Hindlimb muscle (tissue), 1 donor: ENCODE results near the gene ST3GAL3. TPM values are rescaled to one million over a fixed set of nuclear protein-coding genes. Genes with fewer than 3 reads are reported as not detected.
A peak's percentile ranks its signal among the peaks of the same experiment; 100 is the strongest.

ENCODE experiments used
- DNase-seq: peaks from one replicate; pipeline ENCODE4 v3.0.0-alpha.2; 2013
- polyA plus RNA-seq: library from polyadenylated mRNA; unstranded; fragments of 120-200 nt; gene quantifications from one replicate; pipeline ENCODE4 v1.2.1, GENCODE V29; 2013; ENCODE audit not compliant: insufficient read length

Gene ST3GAL3
- polyA plus RNA-seq = 36.4 TPM

- DNase-seq = peak; percentile 93
These were observed at the start of gene ST3GAL3 for GRCh38 chr1:43707190-43708001. ST3GAL3 (plus strand) TSS chr1:43707536; CDS start chr1:43736263, 28,727 bp downstream.

GRCh38 chr1:43659212-43660166, 47.8 kb upstream of the ST3GAL3 start:
- no peak for DNase-seq

GRCh38 chr1:43660355-43660754, 47.0 kb upstream of the ST3GAL3 start:
- DNase-seq = no peak

- DNase-seq = no peak
These were observed 43.0 kb upstream of the ST3GAL3 start for GRCh38 chr1:43664369-43664768.

DNA sequence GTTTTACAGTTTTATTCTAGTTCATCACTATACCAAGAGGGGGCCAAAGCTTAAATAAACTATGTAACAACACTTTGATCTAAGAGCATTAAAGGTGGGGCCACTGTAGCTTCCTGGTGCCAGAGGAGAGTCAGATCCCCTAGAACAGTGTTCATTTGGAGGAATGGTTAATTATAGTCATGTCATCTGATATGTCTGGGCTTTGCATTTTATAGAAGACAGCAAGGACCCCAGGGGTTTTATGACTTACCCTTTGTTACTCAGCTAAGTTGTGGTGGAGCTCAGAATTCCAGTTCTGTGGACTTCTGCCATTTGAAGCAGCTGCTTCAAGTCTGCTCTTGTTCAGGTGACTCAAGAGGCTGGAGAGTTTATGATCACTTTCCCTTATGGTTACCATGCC, 40.7 kb upstream of the ST3GAL3 start:
- DNase-seq = no peak

GRCh38 chr1:43668956-43669355, 38.4 kb upstream of the ST3GAL3 start:
- no peak for DNase-seq

DNA sequence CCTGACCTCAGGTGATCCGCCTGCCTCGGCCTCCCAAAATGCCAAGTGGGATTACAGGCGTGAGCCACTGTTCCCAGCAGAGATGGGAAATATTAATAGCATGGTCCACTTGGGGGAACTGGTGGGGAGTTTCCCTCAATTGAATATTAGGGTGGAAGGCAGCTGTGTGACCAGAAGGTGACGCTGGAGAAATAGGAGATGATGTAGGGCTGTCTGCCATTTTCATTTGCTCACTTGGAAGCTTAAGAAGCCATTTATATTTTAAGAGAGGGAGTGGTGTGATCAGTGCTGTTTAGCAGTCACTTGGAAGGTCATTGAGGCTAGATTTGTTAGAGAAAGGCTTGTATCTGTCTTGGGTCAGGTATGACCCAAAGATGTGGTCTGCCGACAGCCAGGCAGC, 37.5 kb upstream of the ST3GAL3 start:
- no peak for DNase-seq

DNA sequence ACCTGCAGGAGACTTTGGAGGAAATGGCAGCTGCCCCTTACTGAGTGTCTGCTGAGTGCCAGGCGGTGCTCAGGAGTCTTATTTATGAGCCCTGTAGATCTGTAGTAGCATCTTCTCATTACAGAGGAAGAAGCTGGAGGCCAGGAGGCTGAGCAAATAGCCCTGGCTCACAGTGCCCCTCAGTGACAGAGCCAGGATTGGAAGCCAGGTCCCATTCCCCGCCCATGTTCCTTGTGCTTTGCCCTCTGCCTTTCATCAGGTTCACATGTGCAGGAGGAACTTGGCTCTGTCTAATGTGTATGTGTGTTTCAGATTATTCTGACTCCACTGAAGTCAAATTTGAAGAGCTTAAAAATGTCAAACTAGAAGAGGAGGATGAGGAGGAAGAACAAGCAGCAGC, 36.1 kb upstream of the ST3GAL3 start:
- DNase-seq = no peak

GRCh38 chr1:43671626-43672330, 35.6 kb upstream of the ST3GAL3 start:
- no peak for DNase-seq

DNA sequence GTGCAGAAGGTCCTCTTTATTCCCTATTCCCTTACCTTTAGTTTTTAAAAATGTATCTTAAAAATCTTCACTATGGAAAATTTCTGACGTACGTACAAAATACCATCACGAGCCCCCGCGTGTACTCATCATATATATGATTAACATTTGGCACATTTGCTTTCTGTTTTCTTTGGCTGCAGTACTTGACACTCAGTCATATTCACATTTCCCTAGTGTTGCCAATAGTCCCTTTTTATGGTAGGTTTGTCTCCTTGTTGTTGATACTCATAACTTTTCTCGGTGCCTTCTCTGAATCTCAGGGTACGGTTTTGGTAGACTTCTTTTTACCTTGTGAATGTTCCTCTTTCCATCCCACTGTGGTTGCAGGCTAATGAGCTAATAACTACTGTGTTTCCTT, 34.1 kb upstream of the ST3GAL3 start:
- DNase-seq = no peak

- no peak for DNase-seq
These were observed 28.4 kb upstream of the ST3GAL3 start for GRCh38 chr1:43678940-43679339.

DNA sequence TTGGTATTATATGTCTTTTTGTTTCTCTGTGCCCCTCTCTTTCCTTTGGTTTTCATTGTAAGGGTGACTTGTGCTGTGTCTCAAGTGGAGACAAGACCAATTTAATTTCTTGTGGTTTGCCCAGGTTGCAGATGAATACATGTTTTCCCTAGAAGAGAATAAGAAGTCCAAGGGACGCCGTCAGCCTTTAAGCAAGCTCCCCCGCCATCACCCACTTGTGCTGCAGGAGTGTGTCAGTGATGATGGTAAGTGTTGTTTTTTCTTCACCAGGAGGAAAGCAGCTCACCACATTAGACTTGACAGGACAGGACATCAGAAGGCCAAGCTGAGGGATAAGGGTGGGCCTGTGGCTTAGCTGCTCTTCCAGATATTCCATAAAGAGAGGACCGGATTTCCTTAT, 23.8 kb upstream of the ST3GAL3 start:
- DNase-seq = no peak

GRCh38 chr1:43686801-43687200, 20.5 kb upstream of the ST3GAL3 start:
- no peak for DNase-seq

DNA sequence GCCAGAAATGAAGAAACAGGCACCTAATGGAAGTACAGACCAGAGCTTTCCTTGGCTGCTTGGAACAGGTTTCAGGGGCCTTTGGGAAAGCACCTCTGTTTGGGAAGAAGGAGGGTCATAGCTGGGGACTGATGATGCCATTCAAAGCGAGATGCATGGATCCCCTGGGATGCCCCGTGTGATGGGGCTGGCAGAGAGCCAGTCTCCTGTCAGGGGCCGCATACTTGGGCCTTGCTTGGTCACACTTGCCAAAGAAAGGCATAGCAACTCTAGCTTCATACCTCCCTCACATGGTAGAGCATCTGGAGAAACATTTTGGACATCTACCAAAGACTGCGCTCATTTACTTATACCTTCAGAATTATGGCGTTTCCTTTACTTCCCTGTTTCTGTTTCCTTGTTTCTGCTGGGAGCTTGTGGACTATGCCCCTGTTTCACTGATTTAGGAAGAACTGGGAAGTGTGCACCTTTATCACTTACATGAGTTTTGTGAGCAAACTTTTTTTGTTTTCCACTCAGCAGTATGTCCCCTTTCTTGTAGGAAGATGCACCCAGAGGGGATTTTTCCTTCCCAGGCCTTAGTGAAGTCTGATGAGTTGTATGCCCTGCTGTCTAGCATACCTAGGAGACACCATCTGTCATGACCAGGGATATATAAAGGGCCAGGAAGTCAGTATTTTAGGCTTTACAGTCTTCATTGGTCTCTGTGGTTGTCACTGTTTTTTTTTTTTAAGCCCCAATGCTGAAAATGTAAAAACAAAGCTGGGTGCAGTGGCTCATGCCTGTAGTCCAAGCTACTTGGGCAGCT, 19.8 kb upstream of the ST3GAL3 start:
- no peak for DNase-seq

DNA sequence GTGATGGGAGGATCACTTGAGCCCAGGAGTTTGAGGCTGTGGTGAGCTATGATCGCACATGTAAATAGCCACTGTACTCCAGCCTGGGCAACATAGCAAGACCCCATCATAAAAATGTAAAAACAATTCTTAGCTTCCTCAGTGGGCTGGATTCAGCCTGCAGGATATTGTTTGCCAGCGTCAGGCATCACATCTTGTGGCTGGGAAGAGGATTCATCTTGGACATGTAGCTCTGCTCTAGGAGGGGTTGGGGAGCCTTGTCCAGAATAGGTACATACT, 19.3 kb upstream of the ST3GAL3 start:
- DNase-seq = no peak

DNA sequence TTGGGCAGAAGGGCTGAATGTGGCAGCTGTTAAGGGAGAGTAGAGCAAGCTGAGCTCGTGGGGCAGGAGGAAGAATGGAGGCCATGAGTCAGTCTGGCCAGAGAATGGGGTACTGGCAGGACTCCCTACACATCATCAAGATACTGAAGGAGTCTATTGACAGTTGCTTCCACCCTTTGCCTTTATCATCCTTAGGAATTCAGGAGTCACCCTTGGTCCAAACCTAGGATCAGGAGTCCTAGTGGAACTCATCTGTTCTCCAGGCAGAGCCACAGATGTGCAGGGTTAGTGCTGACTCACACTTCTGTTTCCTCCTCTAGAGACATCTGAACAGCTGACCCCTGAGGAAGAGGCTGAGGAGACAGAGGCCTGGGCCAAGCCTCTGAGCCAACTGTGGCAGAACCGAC, 18.7 kb upstream of the ST3GAL3 start:
- DNase-seq = no peak

DNA sequence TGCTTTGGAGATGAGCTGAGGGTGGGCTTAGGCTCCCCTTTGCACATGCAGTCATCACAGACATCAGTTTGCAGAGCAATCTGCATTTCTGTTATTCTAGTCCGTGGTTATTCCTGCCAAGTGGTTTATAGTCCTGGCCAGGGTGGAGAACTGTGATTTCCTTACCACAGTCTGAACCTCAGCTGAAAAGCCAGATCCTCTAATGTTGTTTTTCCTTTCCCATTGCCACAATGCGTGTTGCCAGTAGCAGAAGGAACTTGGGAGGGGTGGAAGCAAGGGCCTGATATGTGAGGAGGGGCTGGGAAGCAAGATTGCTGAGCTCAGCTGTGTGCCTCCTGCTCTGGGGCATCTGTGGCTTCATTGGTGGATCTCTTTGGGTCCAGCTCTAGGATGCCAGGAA, 18.0 kb upstream of the ST3GAL3 start:
- DNase-seq = no peak

DNA sequence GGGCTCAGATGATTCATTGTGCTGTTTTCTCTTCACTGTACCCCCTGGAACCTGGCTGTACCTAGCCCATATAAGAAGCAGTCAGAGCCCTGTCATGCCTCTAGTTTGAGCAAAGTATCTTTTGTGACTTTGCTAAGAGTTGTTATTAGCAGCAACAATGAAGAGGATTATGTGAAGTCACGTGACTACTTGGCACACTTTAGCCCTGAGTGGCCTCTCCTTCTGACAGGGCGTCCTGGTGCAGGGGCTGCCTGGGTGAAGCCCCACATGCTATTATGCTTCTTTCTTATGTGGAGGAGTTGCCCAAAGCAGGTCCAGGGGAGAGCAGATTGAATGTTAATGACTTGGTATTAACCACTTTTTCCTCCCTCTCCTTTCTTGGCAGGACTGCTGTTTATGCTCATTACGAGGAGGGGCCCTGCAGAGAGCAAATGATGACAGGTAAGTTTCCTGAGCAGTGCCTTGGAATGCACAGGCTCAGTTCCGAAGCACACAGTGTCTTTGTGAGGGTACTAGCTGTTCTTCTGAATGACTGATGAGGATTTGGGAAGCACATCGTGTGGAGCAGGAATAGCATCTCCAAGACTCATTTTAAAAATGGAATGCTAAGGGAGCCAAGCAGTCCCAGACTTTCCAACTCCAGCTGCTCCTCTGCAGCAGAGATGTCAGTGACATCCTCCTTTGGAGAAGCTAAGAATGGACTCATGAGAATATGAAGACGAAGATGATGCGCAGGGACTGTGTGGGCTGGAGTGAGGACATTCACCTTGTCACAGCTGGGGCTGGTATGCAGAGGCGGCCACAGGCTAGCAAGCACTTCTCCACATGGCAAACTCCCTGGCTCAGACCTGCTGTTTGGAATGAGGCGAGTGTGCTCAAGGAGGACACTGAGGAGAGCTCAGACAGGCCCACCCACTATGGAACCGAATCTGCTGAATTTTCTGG, 15.2 kb upstream of the ST3GAL3 start:
- DNase-seq = no peak

- no peak for DNase-seq
These were observed 14.0 kb upstream of the ST3GAL3 start for GRCh38 chr1:43693371-43693770.

GRCh38 chr1:43699281-43699680, 8.1 kb upstream of the ST3GAL3 start:
- DNase-seq = no peak

DNA sequence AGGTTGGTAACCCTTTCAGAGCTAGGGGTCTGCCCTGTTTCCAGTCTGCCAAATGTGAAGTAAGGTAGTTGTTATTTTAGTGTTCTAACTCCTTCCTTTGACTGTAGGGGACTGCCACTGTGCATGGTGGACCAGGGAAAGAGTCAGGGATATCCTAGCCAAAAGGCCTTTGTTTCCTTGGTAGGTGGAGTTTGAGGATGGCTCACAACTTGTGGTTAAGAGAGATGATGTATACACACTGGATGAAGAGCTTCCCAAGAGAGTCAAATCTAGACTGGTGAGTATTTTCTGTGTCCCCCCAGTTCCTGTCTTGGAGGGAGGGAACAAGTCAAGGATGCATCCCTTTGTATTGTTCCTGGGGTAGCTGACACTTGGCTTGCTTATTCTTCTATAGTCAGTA, 3.5 kb upstream of the ST3GAL3 start:
- no peak for DNase-seq
